ENCODE data around the gene FBXW10B. TPM values are rescaled to one million over a fixed set of nuclear protein-coding genes. Genes with fewer than 3 reads are reported as not detected.
"Not testable (repeated sequence)": the region's sequence is repeated elsewhere in the genome, so short reads cannot be mapped to it uniquely, and the experiment has no call there.

Gene FBXW10B
- total RNA-seq, 1 experiment from 2014 or later, result not detected

DNA sequence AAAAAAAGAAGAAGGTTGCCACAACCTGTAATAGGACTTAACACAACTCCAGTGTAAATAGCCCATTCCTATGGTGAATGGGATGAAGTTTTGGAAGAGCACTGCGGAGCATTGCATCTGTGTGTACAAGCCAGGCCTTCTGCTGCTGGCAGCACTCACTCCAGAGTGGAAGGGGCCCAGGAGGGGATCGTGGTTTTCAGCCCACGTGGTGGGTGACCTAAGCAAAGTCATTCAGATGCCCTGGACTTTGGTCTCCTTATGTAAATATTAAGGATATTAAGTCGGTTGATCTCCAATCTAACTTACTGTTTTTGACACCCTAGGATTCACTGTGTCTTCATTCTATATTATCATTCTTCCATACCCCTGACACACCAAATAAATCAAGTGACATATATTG lies 2.7 kb downstream of the FBXW10B start:
- not testable (repeated sequence) for H3K23me2 ChIP-seq (ENCODE audit: insufficient read length, low read depth, low read length, poor library complexity, severe bottlenecking); H4K91ac ChIP-seq (ENCODE audit: insufficient read length, low read depth, low read length); H2AFZ ChIP-seq (ENCODE audit: low read length); H3K9me3 ChIP-seq (ENCODE audit: control insufficient read depth, low read depth, low read length); H3K27ac Mint-ChIP-seq; H3K36me3 Mint-ChIP-seq (ENCODE audit: insufficient read depth in 1 of 3, low read depth in 3 of 3); H2BK5ac ChIP-seq (ENCODE audit: insufficient read length, low read length); H3K27ac ChIP-seq (ENCODE audit: insufficient read length, low read depth, low read length); H2BK15ac ChIP-seq (ENCODE audit: low read depth, low read length); H3K18ac ChIP-seq (ENCODE audit: insufficient read length, low read depth, low read length); H3K4me3 Mint-ChIP-seq; H3K56ac ChIP-seq (ENCODE audit: insufficient read length, low read depth, low read length); H3K9me3 Mint-ChIP-seq; DNase-seq; H3K23ac ChIP-seq (ENCODE audit: insufficient read length, low read depth, low read length); H2BK20ac ChIP-seq (ENCODE audit: low read depth, low read length, poor library complexity, severe bottlenecking); H3K9ac ChIP-seq (ENCODE audit: extremely low read depth, insufficient read length, low read length); H4K5ac ChIP-seq (ENCODE audit: insufficient read length, low read depth, low read length); H4K8ac ChIP-seq (replicated peaks; ENCODE audit: insufficient read length, low read depth, low read length); H3K27me3 Mint-ChIP-seq (ENCODE audit: low read depth); H3K79me1 ChIP-seq (ENCODE audit: insufficient read depth, low read depth, low read length, poor library complexity, severe bottlenecking); H3K4me1 Mint-ChIP-seq; H3K4me2 ChIP-seq (ENCODE audit: insufficient read depth, insufficient read length, low read length); H2AK5ac ChIP-seq (ENCODE audit: insufficient read length, low read length); H3T11ph ChIP-seq (ENCODE audit: low read length); H3K14ac ChIP-seq (ENCODE audit: insufficient read depth, low read length); H3K27me3 ChIP-seq (ENCODE audit: insufficient read depth, low read length); H4K20me1 ChIP-seq (ENCODE audit: control insufficient read depth, insufficient read depth, insufficient read length); H3K79me2 ChIP-seq (ENCODE audit: insufficient read depth, low read length); H2BK12ac ChIP-seq (ENCODE audit: insufficient read length, low read depth, low read length); H3K4ac ChIP-seq (ENCODE audit: low read depth, low read length); H3K4me1 ChIP-seq (ENCODE audit: insufficient read depth, low read length); H2BK120ac ChIP-seq (ENCODE audit: low read depth, low read length, poor library complexity, severe bottlenecking)
- no CpG with 5 or more reads among the region's 4 CpGs for WGBS (ENCODE audit: extremely low coverage, insufficient read length, low lambda C conversion rate)

DNA sequence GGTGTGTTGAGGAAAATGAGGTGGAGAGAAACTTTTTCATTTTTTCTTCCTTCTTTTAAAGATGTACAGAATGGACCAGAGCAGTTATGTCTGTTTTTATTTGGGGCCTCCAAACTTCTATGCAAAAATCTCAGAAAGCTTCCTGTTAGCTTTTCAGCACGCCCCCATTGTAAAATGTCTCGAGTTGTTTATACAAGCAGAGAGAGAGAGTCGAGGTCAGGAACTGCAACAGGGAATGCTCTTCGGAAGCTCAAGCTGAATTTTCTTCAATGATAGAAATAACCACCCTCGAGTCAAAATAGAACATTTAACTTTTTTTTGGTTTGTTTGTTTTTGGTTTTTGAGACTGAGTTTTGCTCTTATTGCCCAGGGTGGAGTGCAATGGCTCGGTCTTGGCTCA lies 3.7 kb downstream of the FBXW10B start:
- H3K27me3 ChIP-seq (ENCODE audit: insufficient read depth, low read length); DNase-seq; H3K27ac ChIP-seq (ENCODE audit: insufficient read length, low read depth, low read length); H2BK120ac ChIP-seq (ENCODE audit: low read depth, low read length, poor library complexity, severe bottlenecking); H2AFZ ChIP-seq (ENCODE audit: low read length); H3K4me1 ChIP-seq (ENCODE audit: insufficient read depth, low read length); H3K9ac ChIP-seq (ENCODE audit: extremely low read depth, insufficient read length, low read length); H3K79me2 ChIP-seq (ENCODE audit: insufficient read depth, low read length); H2BK20ac ChIP-seq (ENCODE audit: low read depth, low read length, poor library complexity, severe bottlenecking); H3T11ph ChIP-seq (ENCODE audit: low read length); H3K23ac ChIP-seq (ENCODE audit: insufficient read length, low read depth, low read length); H4K5ac ChIP-seq (ENCODE audit: insufficient read length, low read depth, low read length); H3K18ac ChIP-seq (ENCODE audit: insufficient read length, low read depth, low read length); H3K14ac ChIP-seq (ENCODE audit: insufficient read depth, low read length); H3K9me3 Mint-ChIP-seq; H3K23me2 ChIP-seq (ENCODE audit: insufficient read length, low read depth, low read length, poor library complexity, severe bottlenecking); H4K91ac ChIP-seq (ENCODE audit: insufficient read length, low read depth, low read length); H2BK12ac ChIP-seq (ENCODE audit: insufficient read length, low read depth, low read length); H2BK5ac ChIP-seq (ENCODE audit: insufficient read length, low read length); H3K4me3 Mint-ChIP-seq; H3K9me3 ChIP-seq (ENCODE audit: control insufficient read depth, low read depth, low read length); H3K4ac ChIP-seq (ENCODE audit: low read depth, low read length); H4K20me1 ChIP-seq (ENCODE audit: control insufficient read depth, insufficient read depth, insufficient read length); H3K4me2 ChIP-seq (ENCODE audit: insufficient read depth, insufficient read length, low read length); H3K4me1 Mint-ChIP-seq; H2AK5ac ChIP-seq (ENCODE audit: insufficient read length, low read length); H2BK15ac ChIP-seq (ENCODE audit: low read depth, low read length); H4K8ac ChIP-seq (replicated peaks; ENCODE audit: insufficient read length, low read depth, low read length); H3K79me1 ChIP-seq (ENCODE audit: insufficient read depth, low read depth, low read length, poor library complexity, severe bottlenecking); H3K27me3 Mint-ChIP-seq (ENCODE audit: low read depth); H3K36me3 Mint-ChIP-seq (ENCODE audit: insufficient read depth in 1 of 3, low read depth in 3 of 3); H3K56ac ChIP-seq (ENCODE audit: insufficient read length, low read depth, low read length); H3K27ac Mint-ChIP-seq: not testable (repeated sequence)
- no CpG with 5 or more reads among the region's 6 CpGs for WGBS (ENCODE audit: extremely low coverage, insufficient read length, low lambda C conversion rate)
